Stimulated activated CD8-positive, alpha-beta memory T cell treated with anti-CD3 and anti-CD28 coated beads, Interleukin-12 subunit alpha, Interleukin-12 subunit beta, amount 100 ng/mL, for 1 hour (primary cell): ENCODE data around the gene STK31.
"Not testable (repeated sequence)": the region's sequence is repeated elsewhere in the genome, so short reads cannot be mapped to it uniquely, and the experiment has no call there.

Experiments
- DNase-seq: peaks from one replicate; pipeline ENCODE4 v3.0.0-alpha.2; 2020; ENCODE audit warnings: low read depth

Gene STK31, protein sequence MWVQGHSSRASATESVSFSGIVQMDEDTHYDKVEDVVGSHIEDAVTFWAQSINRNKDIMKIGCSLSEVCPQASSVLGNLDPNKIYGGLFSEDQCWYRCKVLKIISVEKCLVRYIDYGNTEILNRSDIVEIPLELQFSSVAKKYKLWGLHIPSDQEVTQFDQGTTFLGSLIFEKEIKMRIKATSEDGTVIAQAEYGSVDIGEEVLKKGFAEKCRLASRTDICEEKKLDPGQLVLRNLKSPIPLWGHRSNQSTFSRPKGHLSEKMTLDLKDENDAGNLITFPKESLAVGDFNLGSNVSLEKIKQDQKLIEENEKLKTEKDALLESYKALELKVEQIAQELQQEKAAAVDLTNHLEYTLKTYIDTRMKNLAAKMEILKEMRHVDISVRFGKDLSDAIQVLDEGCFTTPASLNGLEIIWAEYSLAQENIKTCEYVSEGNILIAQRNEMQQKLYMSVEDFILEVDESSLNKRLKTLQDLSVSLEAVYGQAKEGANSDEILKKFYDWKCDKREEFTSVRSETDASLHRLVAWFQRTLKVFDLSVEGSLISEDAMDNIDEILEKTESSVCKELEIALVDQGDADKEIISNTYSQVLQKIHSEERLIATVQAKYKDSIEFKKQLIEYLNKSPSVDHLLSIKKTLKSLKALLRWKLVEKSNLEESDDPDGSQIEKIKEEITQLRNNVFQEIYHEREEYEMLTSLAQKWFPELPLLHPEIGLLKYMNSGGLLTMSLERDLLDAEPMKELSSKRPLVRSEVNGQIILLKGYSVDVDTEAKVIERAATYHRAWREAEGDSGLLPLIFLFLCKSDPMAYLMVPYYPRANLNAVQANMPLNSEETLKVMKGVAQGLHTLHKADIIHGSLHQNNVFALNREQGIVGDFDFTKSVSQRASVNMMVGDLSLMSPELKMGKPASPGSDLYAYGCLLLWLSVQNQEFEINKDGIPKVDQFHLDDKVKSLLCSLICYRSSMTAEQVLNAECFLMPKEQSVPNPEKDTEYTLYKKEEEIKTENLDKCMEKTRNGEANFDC

DNA sequence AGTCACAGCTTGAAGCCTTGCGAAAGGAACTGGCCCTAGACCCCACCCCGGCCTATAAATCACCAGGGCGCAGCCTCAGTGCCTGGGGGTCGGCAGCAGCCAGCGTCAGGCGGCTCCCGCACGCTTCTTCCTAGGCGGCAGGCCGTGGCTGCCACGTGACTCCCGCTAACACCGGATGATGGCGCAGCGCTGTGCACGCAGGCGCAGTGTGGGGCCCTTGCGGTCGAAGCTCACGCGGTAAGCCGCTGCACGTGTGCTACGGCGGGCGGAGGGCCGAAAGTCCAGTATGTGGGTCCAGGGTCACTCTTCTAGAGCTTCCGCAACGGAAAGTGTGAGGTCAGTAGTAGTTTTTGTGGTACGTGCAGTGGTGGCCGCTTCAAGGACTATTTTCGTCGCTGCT, at the start of gene STK31:
Gene STK31 (plus strand): TSS at position 220 of the 400 bp plus-strand sequence. CDS start 67 bp downstream, at position 287.
- no peak for DNase-seq

DNA sequence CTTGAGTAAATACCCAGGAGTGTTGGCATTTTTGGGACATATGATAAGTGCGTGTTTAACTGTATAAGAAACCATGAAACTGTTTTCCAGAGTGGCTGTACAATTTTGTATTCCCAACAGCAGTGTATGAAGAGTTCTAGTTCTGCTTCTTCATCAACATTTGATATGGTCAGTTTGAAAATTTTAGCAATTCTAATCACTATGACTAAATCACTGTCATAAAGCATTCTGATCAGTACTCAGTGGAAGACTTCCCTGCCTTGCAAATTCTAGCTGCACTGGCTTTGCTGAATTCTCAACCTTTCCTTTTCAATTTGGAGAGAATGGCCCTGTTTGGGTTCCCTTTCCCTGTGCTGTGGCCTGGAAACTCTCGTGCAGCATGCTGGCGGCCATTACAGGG, 48.6 kb upstream of the STK31 start:
- DNase-seq = no peak

DNA sequence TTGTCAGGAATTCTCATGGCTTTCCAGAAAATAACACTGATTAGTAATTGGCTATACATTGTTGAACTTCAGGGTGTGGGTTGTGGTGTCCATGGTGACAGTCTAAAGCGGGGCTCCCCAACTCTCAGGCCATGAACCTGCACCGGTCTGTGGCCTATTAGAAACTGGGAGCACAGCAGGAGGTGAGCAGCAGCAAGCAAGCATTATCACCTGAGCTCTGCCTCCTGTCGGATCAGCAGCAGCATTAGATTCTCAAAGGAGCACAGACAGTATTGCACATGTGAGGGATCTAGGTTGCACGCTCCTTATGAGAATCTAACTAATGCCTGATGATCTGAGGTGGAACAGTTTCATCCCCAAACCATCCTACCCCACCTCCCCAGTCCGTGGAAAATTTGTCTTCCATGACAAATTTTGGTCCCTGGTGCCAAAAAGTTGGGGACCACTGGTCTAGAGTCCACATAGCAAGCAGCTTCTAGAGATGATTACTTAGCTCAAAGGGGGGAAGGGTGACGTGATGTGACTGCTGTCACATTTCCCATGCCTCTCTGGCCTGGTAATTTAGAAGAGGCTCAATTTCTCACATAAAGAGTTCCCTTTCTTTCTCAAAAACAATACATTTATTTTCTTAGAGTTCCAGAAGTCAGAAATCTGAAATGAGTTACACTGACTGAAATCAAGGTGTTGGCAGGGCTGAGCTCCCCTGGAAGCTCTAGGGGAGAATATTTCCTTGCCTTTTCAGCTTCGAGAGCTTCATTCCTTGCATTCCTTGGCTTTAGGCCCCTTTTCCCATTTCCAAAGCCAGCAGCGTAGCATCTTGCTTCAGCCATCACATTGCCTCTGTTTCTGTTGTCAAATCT, 47.7 kb upstream of the STK31 start:
- DNase-seq = no peak

DNA sequence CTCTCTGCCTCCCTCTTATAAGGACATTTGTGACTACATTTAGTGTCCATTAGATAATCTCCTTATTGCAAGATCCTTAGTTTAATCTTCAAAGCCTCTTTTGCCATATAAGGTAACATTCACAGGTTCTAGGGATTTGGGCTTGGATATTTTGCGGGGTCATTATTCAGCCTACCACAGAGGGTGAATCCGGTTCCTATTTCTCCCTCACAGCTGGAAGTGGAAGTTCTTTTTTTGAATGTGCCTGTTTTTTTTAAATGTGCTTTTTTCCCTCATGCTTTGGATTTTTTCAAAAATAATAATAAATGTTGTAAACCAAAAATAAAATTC, 47.1 kb upstream of the STK31 start:
- no peak for DNase-seq

DNA sequence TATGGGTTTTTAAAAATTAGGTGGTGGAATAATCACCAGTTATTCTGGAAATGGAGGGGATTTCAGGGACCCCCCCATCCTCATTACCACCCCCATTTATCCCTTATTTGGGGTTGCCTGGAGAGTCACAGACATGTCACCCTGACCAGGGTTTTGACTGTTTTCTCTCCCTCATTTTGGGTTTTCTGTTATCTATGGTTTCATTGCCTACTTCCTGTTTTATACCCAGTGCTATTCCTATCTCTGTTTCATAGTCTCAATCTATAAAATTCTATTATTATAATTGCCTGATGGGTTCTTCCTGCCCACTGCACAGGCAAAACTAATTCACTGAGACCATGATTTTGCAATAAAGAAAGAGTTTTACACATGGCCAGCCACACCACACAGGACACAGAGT, 45.9 kb upstream of the STK31 start:
- no peak for DNase-seq

DNA sequence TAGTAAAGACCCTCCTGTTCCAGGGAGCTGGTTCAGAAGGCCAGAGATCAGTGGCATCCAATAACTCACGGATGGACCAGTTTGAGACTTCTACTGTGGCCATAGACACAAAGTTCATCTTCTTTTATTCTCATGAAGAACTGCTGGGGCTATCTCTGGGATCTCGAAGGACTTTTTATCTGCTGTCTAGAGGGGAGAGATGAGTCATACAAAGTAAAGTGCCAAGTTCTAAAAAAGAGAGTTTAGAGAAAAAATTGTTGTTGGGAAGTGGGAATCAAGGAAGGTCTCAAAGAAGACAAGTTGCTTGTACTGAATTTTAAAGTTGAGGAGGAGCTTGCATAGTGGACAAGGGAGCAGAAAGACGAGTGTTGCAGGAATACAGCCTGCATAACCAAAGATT, 38.0 kb upstream of the STK31 start:
- no peak for DNase-seq

DNA sequence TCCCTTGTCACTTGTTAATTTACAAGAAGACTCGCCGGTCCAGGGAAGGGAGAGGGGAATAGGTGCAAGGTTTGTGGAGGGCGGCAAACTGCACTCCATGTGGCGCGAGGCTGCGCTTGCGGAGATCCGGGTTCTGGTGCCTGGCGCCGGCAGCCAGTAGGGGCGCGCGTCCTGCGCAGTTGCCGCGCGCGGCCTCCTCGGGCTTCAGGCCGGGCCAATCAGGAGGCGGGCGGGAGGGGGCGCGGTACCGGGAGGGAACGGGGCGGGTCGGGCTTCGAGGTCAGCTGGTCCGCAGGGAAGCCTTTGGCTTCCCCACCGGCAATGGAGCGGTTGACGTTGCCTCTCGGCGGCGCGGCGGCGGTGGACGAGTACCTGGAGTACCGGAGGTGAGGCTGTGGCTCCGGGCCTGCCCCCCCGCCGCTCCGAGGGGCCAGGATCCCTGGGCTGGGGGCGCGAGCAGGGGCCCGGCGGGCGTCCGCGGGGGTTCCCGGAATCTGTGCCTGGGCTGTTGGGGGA, 30.1 kb upstream of the STK31 start, which contains the start of gene FAM221A:
Gene FAM221A (plus strand): TSS at position 302 of the 516 bp plus-strand sequence. CDS start 20 bp downstream, at position 322.
- DNase-seq = peak; percentile 63

DNA sequence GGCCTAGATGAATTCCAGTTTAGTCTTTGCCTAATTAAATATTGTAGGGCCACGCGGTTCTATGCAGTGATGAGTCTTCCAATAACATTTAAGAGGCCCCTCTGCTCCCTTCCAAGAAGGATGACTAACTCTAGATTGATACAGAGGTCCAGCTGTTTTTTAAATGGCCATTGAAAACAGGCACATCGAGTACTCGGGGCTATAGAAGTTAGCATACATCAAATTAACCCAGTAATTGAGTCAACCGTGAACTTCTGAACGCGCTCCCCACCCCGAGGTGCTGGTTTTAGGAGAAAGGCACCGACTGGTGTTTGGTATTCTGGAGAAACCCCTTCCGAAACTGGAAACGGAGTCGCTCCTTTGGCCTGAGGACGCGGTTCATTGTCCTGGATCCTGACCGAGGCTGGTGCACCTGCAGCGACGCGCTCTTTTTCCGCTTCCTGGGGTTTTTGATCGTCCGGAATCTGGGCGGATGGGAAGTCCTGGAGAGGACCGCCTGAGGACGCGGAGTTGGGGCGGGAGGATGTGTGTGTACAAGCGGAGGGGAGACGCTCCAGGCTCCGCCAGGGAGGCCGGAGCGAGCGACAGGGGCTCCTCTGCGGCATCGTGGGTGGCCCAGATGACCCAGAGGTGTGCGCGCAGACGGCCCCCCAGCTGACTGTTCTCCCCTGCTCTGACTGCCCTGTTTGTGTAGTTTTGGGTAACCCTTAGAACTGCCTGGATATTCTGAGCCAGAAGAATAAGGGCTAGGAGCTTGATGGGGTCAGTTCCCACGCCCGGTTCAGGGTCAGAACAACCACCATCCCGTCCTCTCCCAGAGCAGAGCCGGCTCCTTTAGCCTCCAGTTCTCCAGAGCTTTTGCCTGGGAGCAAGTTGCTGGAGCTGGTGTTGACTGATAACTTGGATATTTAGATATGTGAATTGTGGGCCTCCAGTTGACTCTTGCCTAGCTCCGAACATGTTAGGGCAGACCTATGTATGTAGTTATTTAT, 29.3 kb upstream of the STK31 start:
- no peak for DNase-seq

DNA sequence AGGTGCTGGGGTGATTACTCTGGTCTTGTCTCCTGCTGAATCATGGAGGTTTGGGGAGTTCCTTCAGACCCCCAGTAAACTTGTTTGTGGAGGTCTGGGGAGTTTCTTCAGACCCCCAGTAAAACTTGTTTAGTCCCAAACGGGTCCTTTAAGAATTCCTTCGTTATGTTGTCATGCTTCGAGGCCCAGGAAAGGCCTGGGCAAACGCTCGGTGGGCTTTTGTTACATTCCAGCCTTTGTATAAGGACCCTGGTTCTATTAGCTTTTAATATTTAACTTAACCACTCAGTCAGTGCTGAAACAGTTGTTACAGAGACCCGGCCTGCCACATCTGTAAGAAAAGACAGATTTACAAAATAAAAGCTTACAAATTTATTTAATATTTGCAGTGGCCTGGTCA, 26.0 kb upstream of the STK31 start:
- not testable (repeated sequence) for DNase-seq

DNA sequence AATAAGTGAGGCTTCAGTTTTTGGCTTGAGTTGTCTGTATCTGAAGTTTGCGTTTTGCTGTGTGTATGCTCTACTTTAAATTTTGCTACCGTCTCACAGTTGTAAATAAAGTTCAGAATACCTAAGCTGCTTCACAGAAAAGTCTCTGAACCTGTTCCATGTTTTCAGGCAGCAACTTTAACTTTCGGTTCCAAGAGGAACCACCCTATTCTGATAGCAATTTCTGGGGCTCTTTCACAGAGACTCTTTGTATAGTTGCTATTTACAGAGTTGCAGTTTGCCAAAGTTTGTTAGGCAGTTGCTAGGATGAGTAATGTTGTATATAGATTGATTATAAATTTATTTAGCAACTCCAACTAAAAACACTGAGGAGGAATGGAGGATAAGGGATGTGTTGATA, 24.3 kb upstream of the STK31 start:
- no peak for DNase-seq

DNA sequence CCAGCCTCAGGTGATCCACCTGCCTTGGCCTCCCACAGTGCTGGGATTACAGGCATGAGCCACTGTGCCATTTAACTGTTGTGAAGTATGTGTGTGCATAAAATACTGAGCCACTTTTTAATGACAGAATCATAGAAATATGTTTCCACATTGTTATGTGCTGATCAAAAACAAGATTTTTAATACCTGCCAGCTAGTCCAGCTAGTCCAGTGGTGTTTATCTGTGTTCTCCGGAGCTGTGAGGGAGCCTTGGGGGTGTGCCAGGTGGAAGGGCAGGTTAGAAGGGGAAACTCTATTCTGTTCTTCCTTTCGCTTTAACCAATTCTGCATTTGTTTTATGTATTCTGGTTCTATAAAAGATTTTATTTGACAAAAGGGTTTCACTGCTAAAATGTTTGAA, 23.0 kb upstream of the STK31 start:
- no peak for DNase-seq

DNA sequence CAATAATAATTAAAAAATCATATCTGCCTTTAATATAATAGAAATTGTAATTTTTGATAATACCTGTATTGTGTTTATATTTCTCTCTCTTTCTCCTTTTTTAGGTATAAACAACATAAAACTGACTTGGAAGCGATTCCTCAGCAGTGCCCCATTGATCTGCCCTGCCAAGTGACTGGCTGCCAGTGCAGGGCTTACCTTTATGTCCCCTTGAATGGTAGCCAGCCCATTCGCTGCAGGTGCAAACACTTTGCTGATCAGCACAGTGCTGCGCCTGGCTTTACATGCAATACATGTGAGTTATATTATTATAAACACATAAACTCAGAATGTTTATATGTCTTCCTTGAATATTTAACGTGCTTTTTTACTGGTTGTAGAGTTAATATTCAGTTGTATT, 20.9 kb upstream of the STK31 start:
- DNase-seq = no peak

DNA sequence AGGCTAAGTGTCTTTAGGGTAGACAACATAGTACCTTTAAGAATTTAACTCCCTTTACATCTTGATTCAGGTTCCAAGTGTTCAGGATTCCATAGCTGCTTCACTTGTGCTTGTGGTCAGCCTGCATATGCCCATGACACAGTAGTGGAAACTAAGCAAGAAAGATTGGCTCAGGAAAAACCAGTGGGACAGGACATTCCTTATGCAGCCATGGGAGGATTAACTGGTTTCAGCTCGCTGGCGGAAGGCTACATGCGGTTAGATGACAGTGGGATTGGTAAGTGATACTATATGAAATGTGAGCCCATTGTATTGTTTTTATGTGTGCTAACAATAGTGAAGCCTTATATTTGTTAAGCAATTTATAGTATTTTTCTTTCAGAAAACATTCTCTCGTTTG, 18.7 kb upstream of the STK31 start:
- DNase-seq = no peak

DNA sequence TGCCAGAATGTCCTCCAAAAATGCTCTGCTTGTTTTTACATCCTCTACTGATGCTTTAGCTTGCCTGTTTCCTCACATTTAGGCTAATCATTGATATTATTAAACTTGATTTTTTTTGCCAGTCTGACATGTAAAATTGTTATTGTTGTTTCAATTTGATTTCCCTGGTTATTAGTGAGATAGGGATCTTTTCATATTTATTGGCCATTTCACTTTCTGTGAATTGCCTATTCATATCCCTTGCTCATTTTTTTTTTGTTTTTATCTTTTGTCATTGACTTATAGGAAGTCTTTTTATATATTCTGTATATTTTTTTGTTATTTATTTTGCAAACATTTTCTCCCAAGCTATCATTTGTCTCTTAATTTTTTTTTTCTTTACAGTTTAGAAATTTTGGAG, 16.8 kb upstream of the STK31 start:
- DNase-seq = no peak

DNA sequence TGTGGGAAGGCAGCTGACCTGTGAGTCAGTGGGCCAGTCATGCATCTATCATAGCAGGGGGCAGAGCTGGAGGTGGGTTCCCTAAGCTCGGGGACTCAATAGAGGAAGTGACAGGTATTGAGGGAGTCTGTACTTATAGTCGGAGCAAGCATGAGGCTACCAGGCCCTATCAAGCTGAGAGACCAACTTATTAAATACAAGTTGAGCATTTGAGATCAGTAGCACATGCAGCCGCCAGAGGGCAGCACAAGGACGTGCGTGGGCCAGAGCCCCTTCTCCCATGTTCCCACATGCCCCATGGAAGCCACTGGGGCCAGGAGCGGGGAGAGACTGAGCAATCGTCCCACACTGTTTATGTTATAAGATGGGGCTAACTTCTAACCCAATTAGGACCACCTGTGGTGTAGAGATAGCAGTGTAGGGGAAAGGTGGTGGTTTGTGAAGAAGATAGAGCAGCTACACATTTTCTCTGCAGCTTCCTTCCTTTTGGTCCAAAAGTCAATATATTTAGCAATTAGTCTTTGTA, 13.0 kb upstream of the STK31 start:
- peak; percentile 36 for DNase-seq

DNA sequence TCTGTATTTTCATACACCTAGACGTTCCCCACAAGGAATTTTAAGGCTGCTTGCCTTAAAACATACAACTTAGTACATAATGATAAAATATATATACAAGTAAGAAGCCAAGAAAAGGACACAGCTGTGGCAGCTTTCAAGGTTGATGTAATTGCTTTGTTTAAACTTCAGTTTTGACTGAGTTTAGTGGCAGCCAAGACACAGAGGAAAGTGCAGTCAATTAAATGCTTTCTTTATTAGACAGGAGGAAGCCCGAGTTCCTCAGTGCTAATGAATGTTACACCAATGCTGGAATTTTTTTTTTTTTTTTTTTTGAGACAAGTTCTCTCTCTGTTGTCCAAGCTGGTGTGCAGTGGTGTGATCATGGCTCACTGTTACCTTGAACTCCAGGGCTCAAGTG, 11.2 kb upstream of the STK31 start:
- DNase-seq = no peak

DNA sequence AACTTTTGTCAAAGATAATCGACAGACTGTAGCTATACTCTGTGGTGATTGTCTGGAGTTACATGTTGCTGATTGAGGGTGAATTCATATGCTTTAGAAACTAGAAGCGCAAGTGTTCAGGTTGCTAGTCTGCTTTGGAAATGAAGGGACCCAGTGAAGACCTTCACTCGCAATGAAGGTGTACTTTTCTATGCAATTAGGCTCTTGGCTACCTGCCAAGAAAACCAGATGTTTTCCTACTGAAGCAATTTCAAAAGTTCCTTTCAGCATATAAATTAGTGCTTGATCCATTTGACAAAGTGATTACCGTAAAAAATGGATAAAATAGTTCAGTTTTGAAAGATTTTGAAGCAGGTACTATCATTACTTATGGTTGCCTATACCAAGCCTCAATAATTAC, 10.0 kb upstream of the STK31 start:
- no peak for DNase-seq

DNA sequence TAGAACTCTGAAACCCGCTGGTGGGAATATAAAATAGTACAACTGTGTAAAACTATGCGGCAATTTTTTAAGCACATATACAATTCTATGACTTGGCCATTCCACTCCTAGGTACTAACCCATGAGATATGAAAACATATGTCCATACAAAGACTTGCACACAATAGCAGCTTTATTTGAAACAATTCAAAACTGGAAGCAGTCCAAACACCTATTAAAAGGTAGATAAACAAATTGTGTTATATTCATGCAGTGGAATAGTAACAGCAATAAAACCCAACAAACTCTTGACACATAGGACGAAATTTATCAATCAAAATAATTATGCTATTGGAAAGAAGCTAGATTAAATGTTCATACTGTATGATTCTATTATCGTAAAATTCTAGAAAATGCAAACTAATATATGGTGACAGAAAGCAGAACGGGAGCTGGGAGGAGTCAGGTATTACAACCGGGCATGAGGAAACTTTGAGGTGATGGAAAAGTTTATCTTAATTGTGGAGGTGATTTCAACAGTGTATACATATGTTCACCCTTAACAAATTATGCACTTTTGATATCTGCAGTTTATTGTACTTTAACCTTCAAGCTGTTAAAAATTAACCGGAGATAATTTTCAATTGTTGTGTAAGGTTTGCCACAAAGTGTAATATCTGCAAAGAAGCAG, 803 bp upstream of the STK31 start:
- DNase-seq = no peak

DNA sequence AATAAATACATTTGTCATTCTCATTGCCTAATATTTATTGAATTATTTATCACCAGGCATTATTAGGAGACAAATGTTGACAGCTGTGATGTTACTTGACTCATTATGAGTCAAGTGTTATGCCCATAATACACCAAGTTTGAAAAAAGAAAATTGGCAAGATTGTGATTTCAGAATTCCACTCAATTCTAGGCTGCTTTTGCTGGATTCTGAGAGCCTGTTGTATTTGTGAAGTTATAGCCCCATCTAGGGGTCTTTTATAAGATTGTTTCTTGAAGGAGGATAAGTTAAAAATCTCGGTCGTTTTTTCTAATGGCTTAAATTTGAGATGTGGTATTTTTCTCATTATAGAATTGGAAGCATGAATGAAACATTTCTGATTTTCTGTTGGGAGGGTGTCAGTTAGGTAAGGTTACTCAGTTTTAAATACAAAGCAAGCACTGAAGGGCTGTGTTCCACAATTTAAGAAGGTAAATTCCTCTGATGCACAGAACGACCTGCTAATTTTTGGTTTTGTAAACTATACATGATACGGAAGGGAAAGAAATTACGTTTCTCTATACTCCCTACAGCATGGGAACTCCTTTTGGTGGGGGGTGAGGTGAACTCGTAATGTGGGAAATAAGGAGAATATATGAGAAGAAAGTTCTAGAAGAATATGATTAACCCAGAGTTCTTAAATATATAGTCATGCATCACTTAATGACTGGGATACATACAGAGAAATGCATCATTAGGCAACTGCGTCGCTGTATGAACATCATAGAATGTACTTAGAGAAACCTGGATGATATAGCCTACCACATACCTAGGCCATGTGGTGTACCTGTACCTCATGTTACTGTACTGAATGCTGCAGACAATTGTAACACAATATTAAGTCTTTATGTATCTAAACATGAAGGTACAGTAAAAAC, 2.6 kb downstream of the STK31 start:
- no peak for DNase-seq
